Ishikawa (cell line): ENCODE data around the gene RREB1.

Source experiments
- CEBPB ChIP-seq: IDR thresholded peaks from 2 replicates; pipeline ENCODE4 v1.6.1; 2012
- CREB1 ChIP-seq: IDR thresholded peaks from 2 replicates; pipeline ENCODE4 v1.6.1; 2012; ENCODE audit warnings: low read depth
- EGR1 ChIP-seq: IDR thresholded peaks from 2 replicates; pipeline ENCODE4 v1.6.1; 2012
- EP300 ChIP-seq: IDR thresholded peaks from 2 replicates; pipeline ENCODE4 v1.6.1; 2012; ENCODE audit warnings: borderline replicate concordance
- FOXM1 ChIP-seq: IDR thresholded peaks from 2 replicates; pipeline ENCODE4 v1.6.1; 2012; ENCODE audit warnings: low read depth, borderline replicate concordance
- NFIC ChIP-seq: IDR thresholded peaks from 2 replicates; pipeline ENCODE4 v1.6.1; 2012
- RAD21 ChIP-seq: IDR thresholded peaks from 2 replicates; pipeline ENCODE4 v1.6.1; 2012; ENCODE audit warnings: low read depth
- TAF1 ChIP-seq: IDR thresholded peaks from 2 replicates; pipeline ENCODE4 v1.6.1; 2012; ENCODE audit warnings: low read depth, mild to moderate bottlenecking
- TCF12 ChIP-seq: IDR thresholded peaks from 2 replicates; pipeline ENCODE4 v1.6.1; 2012; ENCODE audit warnings: low read depth
- TEAD4 ChIP-seq: IDR thresholded peaks from 2 replicates; pipeline ENCODE4 v1.6.1; 2012
- YY1 ChIP-seq: IDR thresholded peaks from 2 replicates; pipeline ENCODE4 v1.6.1; 2012; ENCODE audit warnings: low read depth
- ZBTB7A ChIP-seq: IDR thresholded peaks from 2 replicates; pipeline ENCODE4 v1.6.1; 2012; ENCODE audit warnings: low read depth
- TF ChIP-seq, protein P1 (sequence below): IDR thresholded peaks from 2 replicates; pipeline ENCODE4 v1.6.1; 2012
- TF ChIP-seq, protein P2 (sequence below): IDR thresholded peaks from 2 replicates; pipeline ENCODE4 v1.6.1; 2012; ENCODE audit warnings: low read depth, mild to moderate bottlenecking
- TF ChIP-seq, protein P3 (sequence below): IDR thresholded peaks from 2 replicates; pipeline ENCODE4 v1.6.1; 2012

Gene RREB1

DNA sequence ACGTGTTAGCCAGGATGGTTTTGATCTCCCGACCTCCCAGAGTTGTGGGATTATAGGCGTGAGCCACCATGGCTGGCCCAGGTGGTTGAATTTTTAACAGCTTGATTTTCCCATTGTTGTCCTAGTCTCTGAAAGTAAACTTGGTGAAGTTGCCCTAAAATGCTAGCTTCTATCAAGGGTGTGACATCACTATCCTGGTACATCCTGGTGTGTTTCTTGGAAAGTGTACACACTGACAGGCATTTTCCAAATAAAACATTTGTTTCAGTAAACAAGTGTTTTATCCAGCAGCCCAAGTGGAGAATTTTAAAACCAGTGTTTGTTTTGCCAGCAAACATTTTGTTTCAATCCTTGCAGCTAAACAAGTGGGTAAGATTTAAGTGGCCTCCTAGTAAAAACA, 40.5 kb upstream of the RREB1 start:
- TF ChIP-seq RAD21, result no peak

DNA sequence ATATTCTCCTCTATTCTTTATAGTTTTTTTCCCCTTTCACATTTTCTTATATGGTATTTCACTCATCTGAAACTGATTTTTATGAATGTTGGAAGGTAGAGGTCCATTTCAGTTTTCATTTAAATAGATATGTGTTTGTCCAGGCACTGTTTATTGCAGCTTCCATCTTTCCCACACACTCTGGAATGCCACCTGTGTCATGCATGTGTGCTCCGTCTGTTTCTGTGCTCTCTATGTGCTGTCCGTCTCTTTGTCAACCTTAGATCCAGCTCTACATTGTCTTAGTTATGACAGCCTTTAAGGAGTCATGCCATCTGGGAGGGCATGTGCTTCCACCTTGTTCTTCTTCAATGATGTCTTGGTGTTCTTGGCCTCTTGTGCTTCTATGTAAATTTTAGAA, 36.4 kb upstream of the RREB1 start:
- TF ChIP-seq ZBTB7A (no peak), FOXM1 (no peak), NFIC (no peak), TEAD4 (no peak)
- TF ChIP-seq, protein P1, sequence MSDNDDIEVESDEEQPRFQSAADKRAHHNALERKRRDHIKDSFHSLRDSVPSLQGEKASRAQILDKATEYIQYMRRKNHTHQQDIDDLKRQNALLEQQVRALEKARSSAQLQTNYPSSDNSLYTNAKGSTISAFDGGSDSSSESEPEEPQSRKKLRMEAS, result no peak
- TF ChIP-seq, protein P2, sequence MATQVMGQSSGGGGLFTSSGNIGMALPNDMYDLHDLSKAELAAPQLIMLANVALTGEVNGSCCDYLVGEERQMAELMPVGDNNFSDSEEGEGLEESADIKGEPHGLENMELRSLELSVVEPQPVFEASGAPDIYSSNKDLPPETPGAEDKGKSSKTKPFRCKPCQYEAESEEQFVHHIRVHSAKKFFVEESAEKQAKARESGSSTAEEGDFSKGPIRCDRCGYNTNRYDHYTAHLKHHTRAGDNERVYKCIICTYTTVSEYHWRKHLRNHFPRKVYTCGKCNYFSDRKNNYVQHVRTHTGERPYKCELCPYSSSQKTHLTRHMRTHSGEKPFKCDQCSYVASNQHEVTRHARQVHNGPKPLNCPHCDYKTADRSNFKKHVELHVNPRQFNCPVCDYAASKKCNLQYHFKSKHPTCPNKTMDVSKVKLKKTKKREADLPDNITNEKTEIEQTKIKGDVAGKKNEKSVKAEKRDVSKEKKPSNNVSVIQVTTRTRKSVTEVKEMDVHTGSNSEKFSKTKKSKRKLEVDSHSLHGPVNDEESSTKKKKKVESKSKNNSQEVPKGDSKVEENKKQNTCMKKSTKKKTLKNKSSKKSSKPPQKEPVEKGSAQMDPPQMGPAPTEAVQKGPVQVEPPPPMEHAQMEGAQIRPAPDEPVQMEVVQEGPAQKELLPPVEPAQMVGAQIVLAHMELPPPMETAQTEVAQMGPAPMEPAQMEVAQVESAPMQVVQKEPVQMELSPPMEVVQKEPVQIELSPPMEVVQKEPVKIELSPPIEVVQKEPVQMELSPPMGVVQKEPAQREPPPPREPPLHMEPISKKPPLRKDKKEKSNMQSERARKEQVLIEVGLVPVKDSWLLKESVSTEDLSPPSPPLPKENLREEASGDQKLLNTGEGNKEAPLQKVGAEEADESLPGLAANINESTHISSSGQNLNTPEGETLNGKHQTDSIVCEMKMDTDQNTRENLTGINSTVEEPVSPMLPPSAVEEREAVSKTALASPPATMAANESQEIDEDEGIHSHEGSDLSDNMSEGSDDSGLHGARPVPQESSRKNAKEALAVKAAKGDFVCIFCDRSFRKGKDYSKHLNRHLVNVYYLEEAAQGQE, result no peak

DNA sequence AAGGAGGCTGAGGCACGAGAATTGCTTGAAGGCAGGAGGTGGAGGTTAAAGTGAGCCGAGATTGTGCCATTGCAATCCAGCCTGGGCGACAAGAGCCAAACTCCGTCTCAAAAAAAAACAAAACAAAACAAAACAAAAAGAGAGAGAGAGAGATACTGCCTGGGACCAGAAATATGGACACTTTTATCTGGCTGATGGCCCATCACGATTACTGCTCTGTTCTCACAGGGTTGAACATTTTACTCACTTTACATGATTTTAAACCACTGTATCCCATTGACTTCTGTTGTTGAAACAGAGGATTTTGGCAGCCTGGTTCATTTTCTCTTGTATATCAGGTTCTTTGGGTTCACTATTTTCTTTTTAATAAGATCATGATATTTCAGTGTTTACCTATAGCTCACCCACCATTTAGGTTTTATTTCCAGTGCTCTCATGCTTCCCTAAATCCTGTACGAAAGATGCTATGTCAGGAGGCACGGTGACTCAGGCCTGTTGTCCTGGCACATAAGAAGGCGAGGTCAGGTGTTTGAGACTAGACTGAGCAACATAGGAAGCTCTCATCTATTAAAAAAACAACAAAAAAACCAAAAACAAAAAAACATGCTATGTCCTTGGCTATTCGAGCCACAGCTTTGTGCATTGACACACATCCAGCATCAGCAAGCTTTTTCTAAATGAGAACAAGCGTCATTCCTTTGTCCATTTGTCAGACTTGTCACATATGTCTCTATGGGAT, 34.5 kb upstream of the RREB1 start:
- TF ChIP-seq EGR1 (no peak), TEAD4 (no peak), YY1 (no peak), RAD21 (no peak), TCF12 (no peak), FOXM1 (no peak), TAF1 (no peak), ZBTB7A (no peak)
- TF ChIP-seq, protein P2, result no peak
- TF ChIP-seq, protein P3, sequence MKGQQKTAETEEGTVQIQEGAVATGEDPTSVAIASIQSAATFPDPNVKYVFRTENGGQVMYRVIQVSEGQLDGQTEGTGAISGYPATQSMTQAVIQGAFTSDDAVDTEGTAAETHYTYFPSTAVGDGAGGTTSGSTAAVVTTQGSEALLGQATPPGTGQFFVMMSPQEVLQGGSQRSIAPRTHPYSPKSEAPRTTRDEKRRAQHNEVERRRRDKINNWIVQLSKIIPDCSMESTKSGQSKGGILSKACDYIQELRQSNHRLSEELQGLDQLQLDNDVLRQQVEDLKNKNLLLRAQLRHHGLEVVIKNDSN, result no peak

DNA sequence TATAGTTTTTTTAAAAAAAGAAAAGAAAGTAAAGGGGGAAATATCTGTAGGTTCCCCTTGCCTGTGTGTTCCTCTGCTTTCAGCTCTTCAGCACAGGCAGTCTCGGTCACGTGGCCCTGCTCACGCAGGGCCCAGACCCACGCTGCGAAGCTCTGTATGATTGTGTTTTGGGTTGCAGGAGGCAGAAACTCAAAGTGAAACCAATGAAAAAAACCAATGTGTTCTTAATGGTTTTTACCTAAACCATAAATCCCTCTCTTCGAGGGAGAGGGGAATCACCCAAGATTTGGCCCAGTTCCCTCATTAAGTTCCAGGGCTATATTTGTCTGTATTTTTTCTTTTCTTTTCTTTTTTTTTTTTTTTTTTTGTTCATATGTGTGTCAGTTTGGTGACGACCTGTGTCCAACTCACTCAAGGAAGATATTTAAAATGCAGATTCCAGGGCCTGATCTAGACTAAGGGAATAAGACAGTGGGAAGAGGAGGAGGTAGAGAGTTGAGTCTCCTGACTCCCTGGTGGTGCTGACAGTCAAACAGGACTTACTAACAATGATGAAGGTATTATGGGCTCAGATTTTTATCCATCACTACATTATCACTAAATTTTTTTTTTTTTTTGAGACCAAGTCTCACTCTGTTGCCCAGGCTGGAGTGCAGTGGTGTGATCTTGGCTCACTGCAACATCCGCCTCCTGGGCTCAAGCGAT, 33.8 kb upstream of the RREB1 start:
- no peak for TF ChIP-seq CEBPB
- TF ChIP-seq RAD21, result no peak
- no peak for TF ChIP-seq EP300
- TF ChIP-seq TEAD4, result no peak
- no peak for TF ChIP-seq TCF12
- no peak for TF ChIP-seq NFIC
- TF ChIP-seq, protein P1, result no peak
- no peak for TF ChIP-seq FOXM1
- TF ChIP-seq TAF1, result no peak
- TF ChIP-seq ZBTB7A, result no peak
- TF ChIP-seq, protein P3, result no peak
- no peak for TF ChIP-seq EGR1
- no peak for TF ChIP-seq YY1
- TF ChIP-seq, protein P2, result no peak
- TF ChIP-seq CREB1, result no peak

DNA sequence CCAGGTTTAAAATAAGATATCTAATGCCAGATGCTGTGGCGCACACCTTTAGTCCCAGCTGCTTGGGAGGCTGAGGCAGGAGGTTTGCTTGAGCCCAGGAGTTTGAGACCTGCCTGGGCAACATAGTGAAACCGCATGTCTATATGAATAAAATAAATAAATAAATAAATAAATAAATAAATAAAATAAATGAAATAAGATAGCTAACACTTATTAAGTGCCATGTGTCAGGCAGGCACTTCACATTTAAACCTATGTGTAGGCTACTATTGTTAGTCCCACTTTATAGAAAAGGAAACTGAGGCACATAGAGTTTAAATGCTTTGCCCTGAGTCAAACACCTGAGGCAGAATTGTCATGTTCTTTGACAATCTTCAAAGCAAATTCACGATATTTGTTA, 32.9 kb upstream of the RREB1 start:
- no peak for TF ChIP-seq CEBPB
- no peak for TF ChIP-seq TEAD4
- TF ChIP-seq, protein P3, result no peak
- TF ChIP-seq FOXM1, result no peak
- no peak for TF ChIP-seq RAD21
- TF ChIP-seq TCF12, result no peak
- no peak for TF ChIP-seq EP300
- TF ChIP-seq, protein P1, result no peak
- TF ChIP-seq NFIC, result no peak
